K562 (cell line): ENCODE results near the gene KEL. TPM values are rescaled to one million over a fixed set of nuclear protein-coding genes. Genes with fewer than 3 reads are reported as not detected.

ENCODE experiments used
- CTBP1 ChIP-seq: fragments of 450-650 bp; IDR thresholded peaks from 2 replicates; pipeline ENCODE4 v1.6.1; 2016; ENCODE audit warnings: borderline replicate concordance
- ELF2 ChIP-seq: fragments of 250-450 bp; sonication (Bioruptor Pico); IDR thresholded peaks from 2 replicates; pipeline ENCODE4 v1.5.0; 2021; ENCODE audit warnings: mild to moderate bottlenecking
- GMEB1 ChIP-seq: fragments of 250-450 bp; sonication (Bioruptor Pico); IDR thresholded peaks from 2 replicates; pipeline ENCODE4 v1.4.0; 2020; ENCODE audit warnings: mild to moderate bottlenecking
- HDAC6 ChIP-seq: IDR thresholded peaks from 2 replicates; pipeline ENCODE4 v1.6.1; 2012; ENCODE audit warnings: low read depth, mild to moderate bottlenecking, control low read depth, inconsistent platforms, low read length, moderate library complexity
- HMGN3 ChIP-seq: IDR thresholded peaks from 2 replicates; pipeline ENCODE4 v1.6.1; 2011; ENCODE audit warnings: borderline replicate concordance, low read depth, mild to moderate bottlenecking, mixed read lengths, low read length; ENCODE audit not compliant: insufficient read length; ENCODE audit errors: extremely low read depth
- HMGXB4 ChIP-seq: sonication (generic); formaldehyde crosslinking; IDR thresholded peaks from 2 replicates; pipeline ENCODE4 v1.8.1; 2023; ENCODE audit warnings: mild to moderate bottlenecking, missing genetic modification reagents
- KAT2B ChIP-seq: IDR thresholded peaks from one replicate; pipeline ENCODE4 v1.6.1; 2012; ENCODE audit warnings: low read depth, mild to moderate bottlenecking, control low read depth, inconsistent platforms, low read length, moderate library complexity
- LEF1 ChIP-seq: fragments of 450-650 bp; IDR thresholded peaks from 2 replicates; pipeline ENCODE4 v1.6.1; 2016; ENCODE audit warnings: mild to moderate bottlenecking
- MAFF ChIP-seq: IDR thresholded peaks from 2 replicates; pipeline ENCODE4 v1.6.1; 2012; ENCODE audit warnings: low read length, improper control_type of control experiment
- NFE2L1 ChIP-seq: fragments of 450-650 bp; IDR thresholded peaks from 2 replicates; pipeline ENCODE4 v1.6.1; 2016; ENCODE audit warnings: missing genetic modification characterization, low read depth, mild to moderate bottlenecking, missing compliant biosample characterization, moderate library complexity, borderline replicate concordance
- NFIX ChIP-seq: fragments of 250-450 bp; sonication (Bioruptor Pico); IDR thresholded peaks from 2 replicates; pipeline ENCODE4 v1.4.0; 2020; ENCODE audit warnings: low read depth, mild to moderate bottlenecking, moderate library complexity
- NR1H2 ChIP-seq: sonication (generic); formaldehyde crosslinking; IDR thresholded peaks from 2 replicates; pipeline ENCODE4 v1.4.0; 2020; ENCODE audit warnings: mild to moderate bottlenecking, missing genetic modification reagents
- RFX1 ChIP-seq: fragments of 450-650 bp; IDR thresholded peaks from 2 replicates; pipeline ENCODE4 v1.6.1; 2016; ENCODE audit warnings: mild to moderate bottlenecking, moderate library complexity
- SMARCE1 ChIP-seq: fragments of 450-650 bp; IDR thresholded peaks from 2 replicates; pipeline ENCODE4 v1.7.1; 2016; ENCODE audit warnings: mild to moderate bottlenecking
- STAT5B ChIP-seq: fragments of 250-450 bp; sonication (Bioruptor Pico); IDR thresholded peaks from 2 replicates; pipeline ENCODE4 v1.8.0; 2021; ENCODE audit warnings: mild to moderate bottlenecking, inconsistent platforms
- ZBTB40 ChIP-seq, 2 experiments: fragments of 450-650 bp in 1 of 2; sonication (generic) in 1 of 2; formaldehyde crosslinking in 1 of 2; IDR thresholded peaks; 2 replicates each; pipeline versions ENCODE4 v1.7.1 to v1.9.0; 2016 to 2022; ENCODE audit warnings: inconsistent platforms in 1 of 2, mild to moderate bottlenecking in 1 of 2, missing genetic modification reagents in 1 of 2
- polyA plus RNA-seq, 8 experiments: library from polyadenylated mRNA; depleted of rRNA in 4 of 8; stranded (reverse) in 5 of 8; unstranded in 3 of 8; fragments of >200 nt; fragmentation: Nextera tagmentation in 2 of 8; fragmentation: Illumina TruSeq in 1 of 8; extraction: Ambion mirVana in 2 of 8; extraction: Trizol in 1 of 8; gene quantifications; 2 replicates each; pipeline versions ENCODE4 v1.2.1 to v1.2.3, GENCODE V29; 2011 to 2014; ENCODE audit warnings: inconsistent platforms in 1 of 8, missing spikeins in 1 of 8
- total RNA-seq, 7 experiments: library from RNA; depleted of rRNA in 6 of 7; stranded (reverse); fragments of >200 nt in 6 of 7; fragmentation: Illumina TruSeq in 2 of 7; extraction: Trizol in 2 of 7; gene quantifications; 2 replicates each; pipeline versions ENCODE4 v1.2.1 to v1.2.3, GENCODE V29; 2011 to 2021; ENCODE audit warnings: low replicate concordance in 1 of 7

KEL gene
- total and polyA plus RNA-seq, 9 of the 15 experiments (the other 6 are each of a cell fraction or from before 2014, with no cell fraction given), result 9.0 to 47.4 (median 22.2) TPM

GRCh38 chr7:142956951-142957623, 5.1 kb downstream of the KEL start (continued):
- TF ChIP-seq GMEB1 (CRISPR knock-in tag) (no peak), CTBP1 (peak; percentile 89), LEF1 (peak; percentile 51; the same call in 1 of the 2 replicates), NR1H2 (CRISPR knock-in tag) (no peak), NFE2L1 (tag) (peak; percentile 16; the same call in 1 of the 2 replicates), HMGXB4 (CRISPR knock-in tag) (no peak), ZBTB40 (IDR thresholded peaks at IDR 0.05) (no peak), ZBTB40 (CRISPR knock-in tag; IDR thresholded peaks at IDR 0.05) (no peak), ELF2 (CRISPR knock-in tag) (0 out of 2 replicates have a peak, but pooled peaks have one; percentile 52), NFIX (CRISPR knock-in tag) (no peak), MAFF (peak; percentile 55; the same call in 1 of the 2 replicates), STAT5B (no peak), KAT2B (no peak), HMGN3 (peak; percentile 49), RFX1 (no peak), SMARCE1 (peak; percentile 94), HDAC6 (no peak)
